ENCODE data around the gene SZT2. TPM values are rescaled to one million over a fixed set of nuclear protein-coding genes. Genes with fewer than 3 reads are reported as not detected.

Gene SZT2
- total RNA-seq, 3 donors from 2014 or later (not counting 1 experiment from before 2014, with no cell fraction given): 103 to 128 (median 123) TPM

DNA sequence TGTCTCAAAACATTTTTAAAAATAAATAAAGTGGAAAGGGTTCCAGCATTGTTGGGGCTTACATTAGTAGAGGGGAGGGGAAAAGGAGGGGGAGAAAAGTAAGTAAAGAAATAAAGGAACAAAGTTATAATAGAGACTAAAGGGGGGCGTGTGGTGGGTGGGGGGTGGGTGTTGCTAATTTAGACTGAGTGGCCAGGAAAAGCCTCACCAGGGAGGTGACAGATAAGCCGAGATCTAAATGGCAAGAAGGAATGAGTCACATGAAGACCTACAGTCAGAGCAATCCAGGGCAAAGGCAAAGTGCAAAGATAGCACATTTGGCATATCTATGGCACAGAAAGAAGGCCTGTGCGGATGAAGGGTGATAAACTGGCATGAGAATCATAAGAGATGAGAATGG is 44.6 kb upstream of the SZT2 start:
- H3K9me3 Mint-ChIP-seq: no peaks in the 10 kb centered on the region
- WGBS (ENCODE audit: insufficient coverage): 78% methylated on average over 3 of the region's 3 CpGs
- no peaks in the 10 kb centered on the region for H3K9me3 ChIP-seq (ENCODE audit: control insufficient read depth, insufficient read depth, low read length)
- H3K36me3 Mint-ChIP-seq: no peaks in the 10 kb centered on the region
- no peaks in the 10 kb centered on the region for H3K27me3 Mint-ChIP-seq (ENCODE audit: low read depth in 2 of 2)
- ATAC-seq (no peak), DNase-seq (no peak)
- H3K4me3 Mint-ChIP-seq: no peak overlapping the region
- H3K4me3 ChIP-seq (ENCODE audit: low read length): no peak overlapping the region
- H3K27ac Mint-ChIP-seq: no peak overlapping the region
- no peaks in the 10 kb centered on the region for H3K36me3 ChIP-seq (ENCODE audit: control insufficient read depth, insufficient read depth, low read length)
- intact Hi-C loops (cut with micrococcal nuclease): no loop called here
- TF ChIP-seq, protein P1, sequence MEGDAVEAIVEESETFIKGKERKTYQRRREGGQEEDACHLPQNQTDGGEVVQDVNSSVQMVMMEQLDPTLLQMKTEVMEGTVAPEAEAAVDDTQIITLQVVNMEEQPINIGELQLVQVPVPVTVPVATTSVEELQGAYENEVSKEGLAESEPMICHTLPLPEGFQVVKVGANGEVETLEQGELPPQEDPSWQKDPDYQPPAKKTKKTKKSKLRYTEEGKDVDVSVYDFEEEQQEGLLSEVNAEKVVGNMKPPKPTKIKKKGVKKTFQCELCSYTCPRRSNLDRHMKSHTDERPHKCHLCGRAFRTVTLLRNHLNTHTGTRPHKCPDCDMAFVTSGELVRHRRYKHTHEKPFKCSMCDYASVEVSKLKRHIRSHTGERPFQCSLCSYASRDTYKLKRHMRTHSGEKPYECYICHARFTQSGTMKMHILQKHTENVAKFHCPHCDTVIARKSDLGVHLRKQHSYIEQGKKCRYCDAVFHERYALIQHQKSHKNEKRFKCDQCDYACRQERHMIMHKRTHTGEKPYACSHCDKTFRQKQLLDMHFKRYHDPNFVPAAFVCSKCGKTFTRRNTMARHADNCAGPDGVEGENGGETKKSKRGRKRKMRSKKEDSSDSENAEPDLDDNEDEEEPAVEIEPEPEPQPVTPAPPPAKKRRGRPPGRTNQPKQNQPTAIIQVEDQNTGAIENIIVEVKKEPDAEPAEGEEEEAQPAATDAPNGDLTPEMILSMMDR (IDR thresholded peaks at IDR 0.05): no peak
- peaks cover 4% of the 10 kb centered on the region for H3K4me1 ChIP-seq (ENCODE audit: control insufficient read depth, insufficient read depth, low read length)
- no peaks in the 10 kb centered on the region for H3K27me3 ChIP-seq (ENCODE audit: control insufficient read depth, insufficient read depth, low read length)
- peaks cover 7 to 8% of the 10 kb centered on the region in 2 donors for H3K4me1 Mint-ChIP-seq
- no peak overlapping the region for H3K27ac ChIP-seq (ENCODE audit: low read length)

DNA sequence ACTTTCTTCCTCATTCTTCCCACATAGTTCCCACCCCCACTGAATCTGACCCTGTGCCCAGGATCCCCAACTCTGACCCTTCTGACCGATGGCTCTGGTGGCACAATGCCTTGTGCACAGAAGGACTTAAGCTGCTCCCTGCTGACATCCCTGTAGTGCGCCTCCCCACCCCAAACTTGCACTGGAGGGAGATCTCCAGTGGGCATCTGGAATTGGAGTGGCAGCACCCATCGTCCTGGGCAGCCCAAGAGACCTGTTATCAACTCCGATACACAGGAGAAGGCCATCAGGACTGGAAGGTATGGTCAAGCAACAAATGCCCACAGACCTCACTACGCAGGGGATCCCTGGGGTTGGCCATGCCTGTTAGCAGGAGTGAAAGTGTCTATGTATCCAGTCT is 43.1 kb upstream of the SZT2 start:
- no peaks in the 10 kb centered on the region for H3K9me3 ChIP-seq (ENCODE audit: control insufficient read depth, insufficient read depth, low read length)
- Mint-ChIP-seq H3K4me1 (peaks cover 7 to 8% of the 10 kb centered on the region in 2 donors), H3K27ac (no peak overlapping the region), H3K4me3 (no peak overlapping the region), H3K36me3 (no peaks in the 10 kb centered on the region), H3K9me3 (no peaks in the 10 kb centered on the region), H3K27me3 (ENCODE audit: low read depth in 2 of 2) (no peaks in the 10 kb centered on the region)
- ATAC-seq (no peak), DNase-seq (no peak)
- no peak overlapping the region for H3K27ac ChIP-seq (ENCODE audit: low read length)
- H3K4me1 ChIP-seq (ENCODE audit: control insufficient read depth, insufficient read depth, low read length): peaks cover 4% of the 10 kb centered on the region
- TF ChIP-seq, protein P1 (IDR thresholded peaks at IDR 0.05): no peak
- H3K36me3 ChIP-seq (ENCODE audit: control insufficient read depth, insufficient read depth, low read length): no peaks in the 10 kb centered on the region
- intact Hi-C loops (cut with micrococcal nuclease): no loop called here
- H3K4me3 ChIP-seq (ENCODE audit: low read length): no peak overlapping the region
- no peaks in the 10 kb centered on the region for H3K27me3 ChIP-seq (ENCODE audit: control insufficient read depth, insufficient read depth, low read length)
- 96% methylated on average over 5 of the region's 5 CpGs for WGBS (ENCODE audit: insufficient coverage)

DNA sequence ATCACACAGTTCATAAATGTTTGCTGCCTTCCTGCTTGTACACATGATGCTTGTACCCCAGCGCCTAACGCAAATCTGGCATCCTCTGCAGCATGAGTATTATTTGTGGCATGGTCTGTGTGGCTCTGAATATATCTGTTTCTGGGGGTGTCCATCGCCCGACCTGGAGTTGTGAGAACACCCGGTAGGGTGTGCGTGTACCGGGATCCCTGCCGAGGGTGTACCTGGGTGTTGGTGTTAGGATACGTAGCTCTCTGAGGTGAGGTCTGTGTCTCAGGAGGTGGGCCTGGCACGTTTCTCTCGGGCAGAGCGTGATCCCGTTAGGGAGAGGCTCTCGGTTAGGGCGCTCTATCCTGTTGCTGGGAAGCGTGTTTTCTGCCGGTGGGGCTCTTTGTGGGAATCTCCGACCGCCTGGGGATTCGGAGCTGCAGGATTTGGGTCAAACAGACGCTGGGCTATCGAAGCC is 41.3 kb upstream of the SZT2 start:
- Histone ChIP-seq H3K9me3 (ENCODE audit: control insufficient read depth, insufficient read depth, low read length) (no peaks in the 10 kb centered on the region), H3K27me3 (ENCODE audit: control insufficient read depth, insufficient read depth, low read length) (no peaks in the 10 kb centered on the region), H3K36me3 (ENCODE audit: control insufficient read depth, insufficient read depth, low read length) (no peaks in the 10 kb centered on the region), H3K4me1 (ENCODE audit: control insufficient read depth, insufficient read depth, low read length) (peaks cover 4% of the 10 kb centered on the region), H3K27ac (ENCODE audit: low read length) (peak overlapping the region; percentile 41), H3K4me3 (ENCODE audit: low read length) (peak overlapping the region; percentile 26)
- intact Hi-C loops (cut with micrococcal nuclease): no loop called here
- TF ChIP-seq, protein P1 (IDR thresholded peaks at IDR 0.05): no peak
- Mint-ChIP-seq H3K4me1 (peaks cover 8 to 12% of the 10 kb centered on the region in 2 donors), H3K27ac (peak overlapping the region in 1 of 2 donors; percentile 33), H3K36me3 (no peaks in the 10 kb centered on the region), H3K4me3 (peak overlapping the region; percentile 35), H3K9me3 (no peaks in the 10 kb centered on the region), H3K27me3 (ENCODE audit: low read depth in 2 of 2) (no peaks in the 10 kb centered on the region)
- ATAC-seq: no peak
- no peak for DNase-seq
- WGBS (ENCODE audit: insufficient coverage): 89% methylated on average over 22 of the region's 22 CpGs
